NCI-H187 (cell line): ENCODE measurements around the gene ELF5.
A peak's percentile ranks its signal among the peaks of the same experiment; 100 is the strongest.

Experiments used
- DNase-seq, 2 experiments: peaks; one replicate each; lab custom pipeline; 2025; lab: John Stamatoyannopoulos, UW

Gene ELF5

GRCh38 chr11:34493468-34493867 is 20.1 kb downstream of the ELF5 start:
- DNase-seq = no peak

- peak; percentile 19 to 22 for DNase-seq
Observed at GRCh38 chr11:34492806-34493414, 20.7 kb downstream of the ELF5 start.

GRCh38 chr11:34490304-34490703 is 23.3 kb downstream of the ELF5 start:
- DNase-seq = no peak

GRCh38 chr11:34488855-34489557 is 24.6 kb downstream of the ELF5 start:
- DNase-seq = no peak

GRCh38 chr11:34487430-34487829 is 26.2 kb downstream of the ELF5 start:
- no peak for DNase-seq

GRCh38 chr11:34483106-34483874 is 30.3 kb downstream of the ELF5 start:
- DNase-seq = no peak

GRCh38 chr11:34481307-34481706 is 32.3 kb downstream of the ELF5 start:
- no peak for DNase-seq

- no peak for DNase-seq
Observed at GRCh38 chr11:34480314-34480713, 33.3 kb downstream of the ELF5 start.

- DNase-seq = no peak
Observed at GRCh38 chr11:34478845-34479663, 34.5 kb downstream of the ELF5 start.

GRCh38 chr11:34476849-34477248 is 36.7 kb downstream of the ELF5 start:
- no peak for DNase-seq

- DNase-seq = no peak
Observed at GRCh38 chr11:34475656-34476055, 37.9 kb downstream of the ELF5 start.

GRCh38 chr11:34473603-34474169 is 39.9 kb downstream of the ELF5 start:
- DNase-seq = no peak

- DNase-seq = no peak
Observed at GRCh38 chr11:34468209-34468841, 45.3 kb downstream of the ELF5 start.

GRCh38 chr11:34466802-34467488 is 46.6 kb downstream of the ELF5 start:
- no peak for DNase-seq

GRCh38 chr11:34464591-34465051 is 49.0 kb downstream of the ELF5 start:
- no peak for DNase-seq

- DNase-seq = no peak
Observed at GRCh38 chr11:34461215-34461614, 52.4 kb downstream of the ELF5 start.

GRCh38 chr11:34460278-34460677 is 53.3 kb downstream of the ELF5 start:
- no peak for DNase-seq

- DNase-seq = no peak
Observed at GRCh38 chr11:34459507-34460162, 54.0 kb downstream of the ELF5 start.

GRCh38 chr11:34458525-34458924 is 55.1 kb downstream of the ELF5 start:
- DNase-seq = no peak

GRCh38 chr11:34457607-34458006 is 56.0 kb downstream of the ELF5 start:
- DNase-seq = no peak
